GM23338 (cell line): ENCODE data around the gene SGK1. TPM values are rescaled to one million over a fixed set of nuclear protein-coding genes. Genes with fewer than 3 reads are reported as not detected.

Experiments
- ATAC-seq: fragments of 200-7000 bp; cut with Tn5 transposase; 3 replicates; pipeline ENCODE4 v1.9.1; 2020
- DNase-seq: peaks from one replicate; pipeline ENCODE4 v3.0.0-alpha.2; 2015; ENCODE audit warnings: low spot score
- H2AFZ ChIP-seq: fragments of 200-600 bp; sonication (generic); 2 replicates; pipeline ENCODE4 v1.8.0; 2016; ENCODE audit warnings: antibody characterized with exemption, mild to moderate bottlenecking, moderate library complexity
- H3F3A ChIP-seq: fragments of 200-600 bp; sonication (generic); replicated peaks from 2 replicates; pipeline ENCODE4 v1.8.0; 2017; ENCODE audit warnings: antibody characterized with exemption, mixed run types, low read depth
- H3K27ac ChIP-seq: fragments of 200-600 bp; sonication (generic); 2 replicates; pipeline ENCODE4 v1.6.1; 2016; ENCODE audit warnings: low read depth
- H3K27me3 ChIP-seq: fragments of 200-600 bp; sonication (generic); 2 replicates; pipeline ENCODE4 v1.8.0; 2016; ENCODE audit warnings: mild to moderate bottlenecking, mixed run types, moderate library complexity; ENCODE audit not compliant: insufficient read depth
- H3K36me3 ChIP-seq: fragments of 200-600 bp; sonication (generic); 2 replicates; pipeline ENCODE4 v1.8.0; 2016; ENCODE audit warnings: mild to moderate bottlenecking; ENCODE audit not compliant: insufficient read depth
- H3K4me1 ChIP-seq: fragments of 200-600 bp; sonication (generic); 2 replicates; pipeline ENCODE4 v1.8.0; 2016; ENCODE audit warnings: mild to moderate bottlenecking, moderate library complexity; ENCODE audit not compliant: insufficient read depth
- H3K4me2 ChIP-seq: fragments of 200-600 bp; sonication (generic); 2 replicates; pipeline ENCODE4 v1.7.1; 2017; ENCODE audit warnings: mixed run types
- H3K4me3 ChIP-seq: fragments of 200-600 bp; sonication (generic); 2 replicates; pipeline ENCODE4 v1.6.1; 2016; ENCODE audit warnings: mixed run types
- H3K79me2 ChIP-seq: fragments of 200-600 bp; sonication (generic); replicated peaks from 2 replicates; pipeline ENCODE4 v1.8.0; 2017; ENCODE audit warnings: mild to moderate bottlenecking; ENCODE audit not compliant: insufficient read depth
- H3K9me2 ChIP-seq: fragments of 200-600 bp; sonication (generic); 2 replicates; pipeline ENCODE4 v1.8.0; 2017; ENCODE audit not compliant: insufficient read depth
- H4K20me1 ChIP-seq: fragments of 200-600 bp; sonication (generic); replicated peaks from 2 replicates; pipeline ENCODE4 v1.8.0; 2017; ENCODE audit warnings: mild to moderate bottlenecking; ENCODE audit not compliant: insufficient read depth
- H3K27ac Mint-ChIP-seq: 2 replicates; pipeline ENCODE4 v1.8.0; 2020; ENCODE audit warnings: inconsistent platforms, mild to moderate bottlenecking, moderate library complexity, mixed read lengths
- H3K27me3 Mint-ChIP-seq: 3 replicates; pipeline ENCODE4 v1.8.0; 2022; ENCODE audit warnings: low read depth, mild to moderate bottlenecking, moderate library complexity, mixed read lengths, inconsistent platforms; ENCODE audit not compliant: insufficient read depth, poor library complexity
- H3K36me3 Mint-ChIP-seq: 3 replicates; pipeline ENCODE4 v1.8.0; 2021; ENCODE audit warnings: low read depth, mild to moderate bottlenecking, inconsistent platforms, moderate library complexity, mixed read lengths
- H3K4me1 Mint-ChIP-seq: 3 replicates; pipeline ENCODE4 v1.8.0; 2020; ENCODE audit warnings: mild to moderate bottlenecking, inconsistent platforms, mixed read lengths
- H3K4me3 Mint-ChIP-seq: 3 replicates; pipeline ENCODE4 v1.8.0; 2021; ENCODE audit warnings: moderate library complexity, mild to moderate bottlenecking, inconsistent platforms, mixed read lengths
- H3K9me3 Mint-ChIP-seq: 3 replicates; pipeline ENCODE4 v1.8.0; 2020; ENCODE audit warnings: moderate library complexity, mild to moderate bottlenecking, inconsistent platforms, mixed read lengths
- CREB1 ChIP-seq: fragments of 250-450 bp; sonication (Bioruptor Pico); IDR thresholded peaks from 2 replicates; pipeline ENCODE4 v1.5.0; 2020; ENCODE audit warnings: low read depth, mild to moderate bottlenecking, moderate library complexity
- EZH2 ChIP-seq: fragments of 200-600 bp; sonication (generic); IDR thresholded peaks from one replicate; pipeline ENCODE4 v1.8.0; 2017; ENCODE audit warnings: antibody characterized with exemption, mild to moderate bottlenecking, low read depth; ENCODE audit not compliant: unreplicated experiment
- EZH2phosphoT487 ChIP-seq: fragments of 200-600 bp; sonication (generic); IDR thresholded peaks from one replicate; pipeline ENCODE4 v1.8.1; 2018; ENCODE audit warnings: antibody characterized with exemption; ENCODE audit not compliant: unreplicated experiment
- JUNB ChIP-seq: IDR thresholded peaks from one replicate; pipeline ENCODE4 v1.6.1; 2016; ENCODE audit warnings: antibody characterized with exemption; ENCODE audit not compliant: unreplicated experiment
- NANOG ChIP-seq: IDR thresholded peaks from 2 replicates; pipeline ENCODE4 v1.6.1; 2016; ENCODE audit warnings: antibody characterized with exemption, borderline replicate concordance
- POLR2AphosphoS5 ChIP-seq: IDR thresholded peaks from 2 replicates; pipeline ENCODE4 v1.6.1; 2016; ENCODE audit warnings: antibody characterized with exemption, low read depth
- STAT1 ChIP-seq: IDR thresholded peaks from one replicate; pipeline ENCODE4 v1.6.1; 2016; ENCODE audit warnings: antibody characterized with exemption; ENCODE audit not compliant: unreplicated experiment
- ZNF114 ChIP-seq: fragments of 250-450 bp; sonication (Bioruptor Pico); IDR thresholded peaks from 2 replicates; pipeline ENCODE4 v1.5.0; 2020; ENCODE audit warnings: mild to moderate bottlenecking, moderate library complexity
- ZNF331 ChIP-seq: fragments of 250-450 bp; sonication (Bioruptor Pico); IDR thresholded peaks from 2 replicates; pipeline ENCODE4 v1.5.0; 2020; ENCODE audit warnings: low read depth, mild to moderate bottlenecking, moderate library complexity
- polyA plus RNA-seq: library from polyadenylated mRNA; unstranded; fragments of >200 nt; fragmentation: Nextera tagmentation; extraction: Ambion mirVana; gene quantifications from 2 replicates; pipeline ENCODE4 v1.2.1, GENCODE V29; 2016
- total RNA-seq: library from RNA; depleted of rRNA; stranded (reverse); fragments of >200 nt; shearing (Covaris generic); gene quantifications from 2 replicates; pipeline ENCODE4 v1.2.3, GENCODE V29; 2014
- TF ChIP-seq, protein P1 (sequence below), 2 experiments: fragments of 200-600 bp in 1 of 2; sonication (generic) in 1 of 2; conservative IDR thresholded peaks; 2 replicates each; pipeline versions ENCODE4 v1.5.1 to v1.6.1; 2016 to 2017; ENCODE audit warnings: antibody characterized with exemption in 2 of 2, low read depth in 2 of 2, mild to moderate bottlenecking in 2 of 2, moderate library complexity in 1 of 2
- TF ChIP-seq, protein P2 (sequence below): fragments of 250-450 bp; sonication (Bioruptor Pico); IDR thresholded peaks from 2 replicates; pipeline ENCODE4 v1.5.0; 2020; ENCODE audit warnings: mild to moderate bottlenecking, moderate library complexity
- TF ChIP-seq, protein P3 (sequence below): IDR thresholded peaks from 2 replicates; pipeline ENCODE4 v1.6.1; 2016; ENCODE audit warnings: antibody characterized with exemption
- TF ChIP-seq, protein P4 (sequence below): IDR thresholded peaks from one replicate; pipeline ENCODE4 v1.6.1; 2018; ENCODE audit warnings: antibody characterized with exemption; ENCODE audit not compliant: unreplicated experiment

Gene SGK1
- total and polyA plus RNA-seq, 2 experiments from 2014 or later: 16.3 to 37.2 TPM

DNA sequence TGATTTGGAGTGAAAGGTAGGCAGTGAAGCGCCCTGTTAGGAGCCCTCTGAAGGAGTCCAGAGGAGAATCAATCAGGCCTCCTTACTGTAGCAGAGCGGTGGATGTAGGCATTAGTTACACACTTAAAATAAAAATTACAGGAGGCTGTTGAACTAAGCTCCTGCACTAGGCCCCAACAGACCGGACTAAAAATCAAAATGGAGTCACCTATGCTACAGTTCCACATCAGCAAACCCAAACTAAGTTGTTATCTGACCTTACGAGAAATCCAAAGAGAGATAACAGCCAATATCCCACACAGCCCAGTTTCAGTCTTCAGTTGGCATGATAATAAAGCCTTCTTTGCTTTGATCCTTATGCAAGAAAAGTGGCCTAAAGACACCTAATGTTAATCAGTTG, 26.8 kb downstream of the SGK1 start:
- H3K9me3 Mint-ChIP-seq: peaks cover 3% of the 10 kb centered on the region; the same call in 1 of the 3 replicates
- Histone ChIP-seq H3K4me1 (peaks cover 10% of the 10 kb centered on the region; the same call in 1 of the 2 replicates), H3K79me2 (no peaks in the 10 kb centered on the region), H3K4me2 (no peak overlapping the region), H3K27me3 (no peaks in the 10 kb centered on the region), H4K20me1 (no peaks in the 10 kb centered on the region), H3K9me2 (no peaks in the 10 kb centered on the region; the same call in 1 of the 2 replicates), H3K36me3 (no peaks in the 10 kb centered on the region), H2AFZ (peak overlapping the region; percentile 90), H3K27ac (no peak overlapping the region), H3K4me3 (no peak overlapping the region), H3F3A (no peaks in the 10 kb centered on the region)
- no peak overlapping the region for H3K4me3 Mint-ChIP-seq
- ATAC-seq (no peak), DNase-seq (no peak)
- TF ChIP-seq JUNB (no peak), STAT1 (no peak), EZH2phosphoT487 (no peak), NANOG (no peak), CREB1 (CRISPR knock-in tag) (no peak), ZNF114 (CRISPR knock-in tag) (no peak), EZH2 (no peak), ZNF331 (no peak), POLR2AphosphoS5 (no peak)
- TF ChIP-seq, protein P1, sequence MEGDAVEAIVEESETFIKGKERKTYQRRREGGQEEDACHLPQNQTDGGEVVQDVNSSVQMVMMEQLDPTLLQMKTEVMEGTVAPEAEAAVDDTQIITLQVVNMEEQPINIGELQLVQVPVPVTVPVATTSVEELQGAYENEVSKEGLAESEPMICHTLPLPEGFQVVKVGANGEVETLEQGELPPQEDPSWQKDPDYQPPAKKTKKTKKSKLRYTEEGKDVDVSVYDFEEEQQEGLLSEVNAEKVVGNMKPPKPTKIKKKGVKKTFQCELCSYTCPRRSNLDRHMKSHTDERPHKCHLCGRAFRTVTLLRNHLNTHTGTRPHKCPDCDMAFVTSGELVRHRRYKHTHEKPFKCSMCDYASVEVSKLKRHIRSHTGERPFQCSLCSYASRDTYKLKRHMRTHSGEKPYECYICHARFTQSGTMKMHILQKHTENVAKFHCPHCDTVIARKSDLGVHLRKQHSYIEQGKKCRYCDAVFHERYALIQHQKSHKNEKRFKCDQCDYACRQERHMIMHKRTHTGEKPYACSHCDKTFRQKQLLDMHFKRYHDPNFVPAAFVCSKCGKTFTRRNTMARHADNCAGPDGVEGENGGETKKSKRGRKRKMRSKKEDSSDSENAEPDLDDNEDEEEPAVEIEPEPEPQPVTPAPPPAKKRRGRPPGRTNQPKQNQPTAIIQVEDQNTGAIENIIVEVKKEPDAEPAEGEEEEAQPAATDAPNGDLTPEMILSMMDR (conservative IDR thresholded peaks at IDR 0.05; ENCODE audit: low read depth in 2 of 2): no peak
- TF ChIP-seq, protein P2, sequence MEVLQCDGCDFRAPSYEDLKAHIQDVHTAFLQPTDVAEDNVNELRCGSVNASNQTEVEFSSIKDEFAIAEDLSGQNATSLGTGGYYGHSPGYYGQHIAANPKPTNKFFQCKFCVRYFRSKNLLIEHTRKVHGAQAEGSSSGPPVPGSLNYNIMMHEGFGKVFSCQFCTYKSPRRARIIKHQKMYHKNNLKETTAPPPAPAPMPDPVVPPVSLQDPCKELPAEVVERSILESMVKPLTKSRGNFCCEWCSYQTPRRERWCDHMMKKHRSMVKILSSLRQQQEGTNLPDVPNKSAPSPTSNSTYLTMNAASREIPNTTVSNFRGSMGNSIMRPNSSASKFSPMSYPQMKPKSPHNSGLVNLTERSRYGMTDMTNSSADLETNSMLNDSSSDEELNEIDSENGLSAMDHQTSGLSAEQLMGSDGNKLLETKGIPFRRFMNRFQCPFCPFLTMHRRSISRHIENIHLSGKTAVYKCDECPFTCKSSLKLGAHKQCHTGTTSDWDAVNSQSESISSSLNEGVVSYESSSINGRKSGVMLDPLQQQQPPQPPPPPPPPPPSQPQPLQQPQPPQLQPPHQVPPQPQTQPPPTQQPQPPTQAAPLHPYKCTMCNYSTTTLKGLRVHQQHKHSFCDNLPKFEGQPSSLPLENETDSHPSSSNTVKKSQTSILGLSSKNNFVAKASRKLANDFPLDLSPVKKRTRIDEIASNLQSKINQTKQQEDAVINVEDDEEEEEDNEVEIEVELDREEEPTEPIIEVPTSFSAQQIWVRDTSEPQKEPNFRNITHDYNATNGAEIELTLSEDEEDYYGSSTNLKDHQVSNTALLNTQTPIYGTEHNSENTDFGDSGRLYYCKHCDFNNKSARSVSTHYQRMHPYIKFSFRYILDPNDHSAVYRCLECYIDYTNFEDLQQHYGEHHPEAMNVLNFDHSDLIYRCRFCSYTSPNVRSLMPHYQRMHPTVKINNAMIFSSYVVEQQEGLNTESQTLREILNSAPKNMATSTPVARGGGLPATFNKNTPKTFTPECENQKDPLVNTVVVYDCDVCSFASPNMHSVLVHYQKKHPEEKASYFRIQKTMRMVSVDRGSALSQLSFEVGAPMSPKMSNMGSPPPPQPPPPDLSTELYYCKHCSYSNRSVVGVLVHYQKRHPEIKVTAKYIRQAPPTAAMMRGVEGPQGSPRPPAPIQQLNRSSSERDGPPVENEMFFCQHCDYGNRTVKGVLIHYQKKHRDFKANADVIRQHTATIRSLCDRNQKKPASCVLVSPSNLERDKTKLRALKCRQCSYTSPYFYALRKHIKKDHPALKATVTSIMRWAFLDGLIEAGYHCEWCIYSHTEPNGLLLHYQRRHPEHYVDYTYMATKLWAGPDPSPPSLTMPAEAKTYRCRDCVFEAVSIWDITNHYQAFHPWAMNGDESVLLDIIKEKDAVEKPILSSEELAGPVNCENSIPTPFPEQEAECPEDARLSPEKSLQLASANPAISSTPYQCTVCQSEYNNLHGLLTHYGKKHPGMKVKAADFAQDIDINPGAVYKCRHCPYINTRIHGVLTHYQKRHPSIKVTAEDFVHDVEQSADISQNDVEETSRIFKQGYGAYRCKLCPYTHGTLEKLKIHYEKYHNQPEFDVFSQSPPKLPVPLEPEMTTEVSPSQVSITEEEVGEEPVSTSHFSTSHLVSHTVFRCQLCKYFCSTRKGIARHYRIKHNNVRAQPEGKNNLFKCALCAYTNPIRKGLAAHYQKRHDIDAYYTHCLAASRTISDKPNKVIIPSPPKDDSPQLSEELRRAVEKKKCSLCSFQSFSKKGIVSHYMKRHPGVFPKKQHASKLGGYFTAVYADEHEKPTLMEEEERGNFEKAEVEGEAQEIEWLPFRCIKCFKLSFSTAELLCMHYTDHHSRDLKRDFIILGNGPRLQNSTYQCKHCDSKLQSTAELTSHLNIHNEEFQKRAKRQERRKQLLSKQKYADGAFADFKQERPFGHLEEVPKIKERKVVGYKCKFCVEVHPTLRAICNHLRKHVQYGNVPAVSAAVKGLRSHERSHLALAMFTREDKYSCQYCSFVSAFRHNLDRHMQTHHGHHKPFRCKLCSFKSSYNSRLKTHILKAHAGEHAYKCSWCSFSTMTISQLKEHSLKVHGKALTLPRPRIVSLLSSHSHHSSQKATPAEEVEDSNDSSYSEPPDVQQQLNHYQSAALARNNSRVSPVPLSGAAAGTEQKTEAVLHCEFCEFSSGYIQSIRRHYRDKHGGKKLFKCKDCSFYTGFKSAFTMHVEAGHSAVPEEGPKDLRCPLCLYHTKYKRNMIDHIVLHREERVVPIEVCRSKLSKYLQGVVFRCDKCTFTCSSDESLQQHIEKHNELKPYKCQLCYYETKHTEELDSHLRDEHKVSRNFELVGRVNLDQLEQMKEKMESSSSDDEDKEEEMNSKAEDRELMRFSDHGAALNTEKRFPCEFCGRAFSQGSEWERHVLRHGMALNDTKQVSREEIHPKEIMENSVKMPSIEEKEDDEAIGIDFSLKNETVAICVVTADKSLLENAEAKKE (CRISPR knock-in tag): no peak
- TF ChIP-seq, protein P3, sequence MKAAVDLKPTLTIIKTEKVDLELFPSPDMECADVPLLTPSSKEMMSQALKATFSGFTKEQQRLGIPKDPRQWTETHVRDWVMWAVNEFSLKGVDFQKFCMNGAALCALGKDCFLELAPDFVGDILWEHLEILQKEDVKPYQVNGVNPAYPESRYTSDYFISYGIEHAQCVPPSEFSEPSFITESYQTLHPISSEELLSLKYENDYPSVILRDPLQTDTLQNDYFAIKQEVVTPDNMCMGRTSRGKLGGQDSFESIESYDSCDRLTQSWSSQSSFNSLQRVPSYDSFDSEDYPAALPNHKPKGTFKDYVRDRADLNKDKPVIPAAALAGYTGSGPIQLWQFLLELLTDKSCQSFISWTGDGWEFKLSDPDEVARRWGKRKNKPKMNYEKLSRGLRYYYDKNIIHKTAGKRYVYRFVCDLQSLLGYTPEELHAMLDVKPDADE: no peak
- TF ChIP-seq, protein P4, sequence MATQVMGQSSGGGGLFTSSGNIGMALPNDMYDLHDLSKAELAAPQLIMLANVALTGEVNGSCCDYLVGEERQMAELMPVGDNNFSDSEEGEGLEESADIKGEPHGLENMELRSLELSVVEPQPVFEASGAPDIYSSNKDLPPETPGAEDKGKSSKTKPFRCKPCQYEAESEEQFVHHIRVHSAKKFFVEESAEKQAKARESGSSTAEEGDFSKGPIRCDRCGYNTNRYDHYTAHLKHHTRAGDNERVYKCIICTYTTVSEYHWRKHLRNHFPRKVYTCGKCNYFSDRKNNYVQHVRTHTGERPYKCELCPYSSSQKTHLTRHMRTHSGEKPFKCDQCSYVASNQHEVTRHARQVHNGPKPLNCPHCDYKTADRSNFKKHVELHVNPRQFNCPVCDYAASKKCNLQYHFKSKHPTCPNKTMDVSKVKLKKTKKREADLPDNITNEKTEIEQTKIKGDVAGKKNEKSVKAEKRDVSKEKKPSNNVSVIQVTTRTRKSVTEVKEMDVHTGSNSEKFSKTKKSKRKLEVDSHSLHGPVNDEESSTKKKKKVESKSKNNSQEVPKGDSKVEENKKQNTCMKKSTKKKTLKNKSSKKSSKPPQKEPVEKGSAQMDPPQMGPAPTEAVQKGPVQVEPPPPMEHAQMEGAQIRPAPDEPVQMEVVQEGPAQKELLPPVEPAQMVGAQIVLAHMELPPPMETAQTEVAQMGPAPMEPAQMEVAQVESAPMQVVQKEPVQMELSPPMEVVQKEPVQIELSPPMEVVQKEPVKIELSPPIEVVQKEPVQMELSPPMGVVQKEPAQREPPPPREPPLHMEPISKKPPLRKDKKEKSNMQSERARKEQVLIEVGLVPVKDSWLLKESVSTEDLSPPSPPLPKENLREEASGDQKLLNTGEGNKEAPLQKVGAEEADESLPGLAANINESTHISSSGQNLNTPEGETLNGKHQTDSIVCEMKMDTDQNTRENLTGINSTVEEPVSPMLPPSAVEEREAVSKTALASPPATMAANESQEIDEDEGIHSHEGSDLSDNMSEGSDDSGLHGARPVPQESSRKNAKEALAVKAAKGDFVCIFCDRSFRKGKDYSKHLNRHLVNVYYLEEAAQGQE: no peak
- H3K27ac Mint-ChIP-seq: no peak overlapping the region
- peaks cover 9% of the 10 kb centered on the region for H3K4me1 Mint-ChIP-seq
- H3K27me3 Mint-ChIP-seq: peaks cover 1% of the 10 kb centered on the region
- H3K36me3 Mint-ChIP-seq: peaks cover 2% of the 10 kb centered on the region; the same call in 1 of the 3 replicates
